ENCODE measurements around the gene AP2B1. TPM values are rescaled to one million over a fixed set of nuclear protein-coding genes. Genes with fewer than 3 reads are reported as not detected.
"Not testable (repeated sequence)": the region's sequence is repeated elsewhere in the genome, so short reads cannot be mapped to it uniquely, and the experiment has no call there.

The AP2B1 gene
- total RNA-seq, 2 donors from 2014 or later, result 44.5 to 68.3 TPM

- no peaks in the 10 kb centered on the region for H3K4me1 ChIP-seq (ENCODE audit: control insufficient read depth in 1 of 2, low read depth in 2 of 2)
- H3K9me3 ChIP-seq, result no peaks in the 10 kb centered on the region
- H3K4me3 ChIP-seq, result no peak overlapping the region
- ATAC-seq (ENCODE audit: insufficient number of reproducible peaks, low FRiP score, low read depth) (no peak), DNase-seq (ENCODE audit: low spot score) (no peak)
- TF ChIP-seq, protein P1, sequence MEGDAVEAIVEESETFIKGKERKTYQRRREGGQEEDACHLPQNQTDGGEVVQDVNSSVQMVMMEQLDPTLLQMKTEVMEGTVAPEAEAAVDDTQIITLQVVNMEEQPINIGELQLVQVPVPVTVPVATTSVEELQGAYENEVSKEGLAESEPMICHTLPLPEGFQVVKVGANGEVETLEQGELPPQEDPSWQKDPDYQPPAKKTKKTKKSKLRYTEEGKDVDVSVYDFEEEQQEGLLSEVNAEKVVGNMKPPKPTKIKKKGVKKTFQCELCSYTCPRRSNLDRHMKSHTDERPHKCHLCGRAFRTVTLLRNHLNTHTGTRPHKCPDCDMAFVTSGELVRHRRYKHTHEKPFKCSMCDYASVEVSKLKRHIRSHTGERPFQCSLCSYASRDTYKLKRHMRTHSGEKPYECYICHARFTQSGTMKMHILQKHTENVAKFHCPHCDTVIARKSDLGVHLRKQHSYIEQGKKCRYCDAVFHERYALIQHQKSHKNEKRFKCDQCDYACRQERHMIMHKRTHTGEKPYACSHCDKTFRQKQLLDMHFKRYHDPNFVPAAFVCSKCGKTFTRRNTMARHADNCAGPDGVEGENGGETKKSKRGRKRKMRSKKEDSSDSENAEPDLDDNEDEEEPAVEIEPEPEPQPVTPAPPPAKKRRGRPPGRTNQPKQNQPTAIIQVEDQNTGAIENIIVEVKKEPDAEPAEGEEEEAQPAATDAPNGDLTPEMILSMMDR (IDR thresholded peaks at IDR 0.05), result no peak
- H3K27ac ChIP-seq, result no peak overlapping the region
- no peaks in the 10 kb centered on the region for H3K27me3 ChIP-seq (replicated peaks; ENCODE audit: insufficient read depth)
- no peaks in the 10 kb centered on the region for H3K36me3 ChIP-seq
Measured at GRCh38 chr17:35557353-35557752, 29.8 kb upstream of the AP2B1 start.

DNA sequence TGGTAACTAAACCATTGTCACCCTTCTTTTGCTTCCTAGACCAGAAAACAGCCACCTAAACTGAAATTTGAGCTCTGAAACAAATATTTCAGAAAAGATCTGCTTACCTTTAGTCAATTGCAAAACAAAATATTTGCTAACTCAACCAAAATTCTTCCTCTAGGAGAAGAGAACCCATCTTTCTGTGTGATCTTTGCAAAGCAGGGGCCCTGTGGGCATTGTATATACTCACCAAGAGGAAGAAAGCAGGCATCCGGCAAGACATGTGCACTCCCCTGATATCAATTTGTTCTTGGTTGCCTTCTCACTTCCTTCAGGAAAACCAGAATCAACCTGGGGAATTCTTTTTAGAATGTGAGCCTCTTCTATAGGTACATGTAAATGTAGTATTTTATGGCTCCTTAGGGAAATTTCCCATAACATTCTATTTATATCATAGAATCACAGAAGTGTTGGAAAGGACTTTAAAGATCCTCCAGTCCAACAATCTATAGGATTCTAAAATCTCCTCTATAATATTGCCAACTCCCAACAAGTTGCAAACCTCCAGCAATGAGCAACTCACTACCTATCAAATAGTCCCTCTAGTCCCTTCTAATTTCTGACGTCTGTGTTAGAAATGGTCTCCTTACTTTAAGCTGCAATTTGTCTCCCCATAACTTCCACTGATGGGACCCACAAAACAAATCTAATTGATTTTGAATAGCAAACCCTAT, 27.5 kb upstream of the AP2B1 start:
- no peak for ATAC-seq (ENCODE audit: insufficient number of reproducible peaks, low FRiP score, low read depth)
- no peaks in the 10 kb centered on the region for H3K4me1 ChIP-seq (ENCODE audit: control insufficient read depth in 1 of 2, low read depth in 2 of 2)
- no peaks in the 10 kb centered on the region for H3K36me3 ChIP-seq
- no peak for DNase-seq (ENCODE audit: low spot score)
- TF ChIP-seq, protein P1 (IDR thresholded peaks at IDR 0.05), result no peak
- no peaks in the 10 kb centered on the region for H3K27me3 ChIP-seq (replicated peaks; ENCODE audit: insufficient read depth)
- no peaks in the 10 kb centered on the region for H3K9me3 ChIP-seq
- no peak overlapping the region for H3K4me3 ChIP-seq
- no peak overlapping the region for H3K27ac ChIP-seq

GRCh38 chr17:35560703-35561102, 26.4 kb upstream of the AP2B1 start, which contains the start of gene SLFN14:
TSS of gene SLFN14 (minus strand) at chr17:35560819. CDS start at chr17:35558062, 2,757 bp downstream.
- no peak for DNase-seq (ENCODE audit: low spot score)
- Histone ChIP-seq H3K27me3 (replicated peaks; ENCODE audit: insufficient read depth) (no peaks in the 10 kb centered on the region), H3K27ac (no peak within 1 kb of the TSS), H3K36me3 (no peaks in the 10 kb centered on the region), H3K4me3 (no peak within 1 kb of the TSS), H3K9me3 (no peaks in the 10 kb centered on the region), H3K4me1 (ENCODE audit: control insufficient read depth in 1 of 2, low read depth in 2 of 2) (no peaks in the 10 kb centered on the region)
- ATAC-seq (ENCODE audit: insufficient number of reproducible peaks, low FRiP score, low read depth), result no peak
- TF ChIP-seq, protein P1 (IDR thresholded peaks at IDR 0.05), result no peak

GRCh38 chr17:35563181-35563580, 23.9 kb upstream of the AP2B1 start:
- DNase-seq (ENCODE audit: low spot score); H3K27ac ChIP-seq; H3K9me3 ChIP-seq; ATAC-seq (ENCODE audit: insufficient number of reproducible peaks, low FRiP score, low read depth); H3K4me3 ChIP-seq; H3K36me3 ChIP-seq; H3K4me1 ChIP-seq (ENCODE audit: control insufficient read depth in 1 of 2, low read depth in 2 of 2); H3K27me3 ChIP-seq (replicated peaks; ENCODE audit: insufficient read depth): not testable (repeated sequence)

GRCh38 chr17:35566968-35567367, 20.2 kb upstream of the AP2B1 start:
- TF ChIP-seq, protein P1 (IDR thresholded peaks at IDR 0.05), result no peak
- Histone ChIP-seq H3K27ac (no peak overlapping the region), H3K9me3 (no peaks in the 10 kb centered on the region), H3K36me3 (no peaks in the 10 kb centered on the region), H3K27me3 (replicated peaks; ENCODE audit: insufficient read depth) (no peaks in the 10 kb centered on the region), H3K4me1 (ENCODE audit: control insufficient read depth in 1 of 2, low read depth in 2 of 2) (peaks cover 16 to 28% of the 10 kb centered on the region in 2 donors), H3K4me3 (peak overlapping the region; percentile 96)
- no peak for ATAC-seq (ENCODE audit: insufficient number of reproducible peaks, low FRiP score, low read depth)
- DNase-seq (ENCODE audit: low spot score), result no peak

Measured in thoracic aorta (tissue), 2 donors.